Endothelial cell of umbilical vein (primary cell): ENCODE results near the gene GIGYF2. TPM values are rescaled to one million over a fixed set of nuclear protein-coding genes. Genes with fewer than 3 reads are reported as not detected.

Experiments used
- BruUV-seq: library from RNA; stranded (reverse); fragments of 400-500 nt; replicated peaks from 2 replicates; lab custom pipeline; 2021; lab: Mats Ljungman, UMichigan
- CTCF ChIA-PET: fragments of 300-600, 350-600 bp; sonication (Branson Sonifier 250); formaldehyde crosslinking; loops from one replicate; lab custom pipeline; 2021; ENCODE audit warnings: antibody characterized with exemption, inconsistent platforms; lab: Charles Lee
- POLR2A ChIA-PET: fragments of 300-600, 350-600 bp; sonication (Branson Sonifier 250); formaldehyde crosslinking; loops from one replicate; lab custom pipeline; 2021; ENCODE audit warnings: antibody characterized with exemption, inconsistent platforms; lab: Charles Lee
- DNase-seq: peaks from one replicate; pipeline ENCODE4 v3.0.0-alpha.2; 2011; ENCODE audit warnings: low read depth, low spot score
- FAIRE-seq: peaks from 2 replicates; lab custom pipeline; 2011; peaks lifted over from hg19 to GRCh38; lab: Jason Lieb, UNC
- H2AFZ ChIP-seq: 2 replicates; pipeline ENCODE4 v1.6.0; 2012; ENCODE audit warnings: low read depth, low read length, control low read depth, inconsistent platforms
- H3K27ac ChIP-seq: 2 replicates; pipeline ENCODE4 v1.5.1; 2011; ENCODE audit warnings: low read depth, mild to moderate bottlenecking, control low read depth, low read length, moderate library complexity; ENCODE audit not compliant: insufficient read depth
- H3K27me3 ChIP-seq, 2 experiments: 2 replicates each; pipeline versions ENCODE4 v1.6.0 to v1.6.1; 2011; ENCODE audit warnings: low read length in 2 of 2, mixed read lengths in 1 of 2; ENCODE audit not compliant: control insufficient read depth in 2 of 2, insufficient read depth in 2 of 2
- H3K36me3 ChIP-seq, 2 experiments: 2 replicates in 1 of 2; 3 replicates in 1 of 2; pipeline ENCODE4 v1.5.1; 2011; ENCODE audit warnings: low read length in 2 of 2, mild to moderate bottlenecking in 1 of 2, moderate library complexity in 1 of 2; ENCODE audit not compliant: control insufficient read depth in 2 of 2, insufficient read depth in 2 of 2; ENCODE audit errors: extremely low read depth in 1 of 2
- H3K4me1 ChIP-seq: 3 replicates; pipeline ENCODE4 v1.5.1; 2011; ENCODE audit warnings: mild to moderate bottlenecking, low read length; ENCODE audit not compliant: control insufficient read depth, insufficient read depth; ENCODE audit errors: extremely low read depth
- H3K4me2 ChIP-seq: 2 replicates; pipeline ENCODE4 v1.6.1; 2011; ENCODE audit warnings: low read length, control low read depth, mixed read lengths; ENCODE audit not compliant: insufficient read depth
- H3K4me3 ChIP-seq, 3 experiments: fragments of 200-600 bp in 1 of 3; sonication (generic), shearing (Covaris generic) in 1 of 3; replicated peaks in 1 of 3; 2 replicates each; pipeline ENCODE4 v1.5.1; 2011 to 2016; ENCODE audit warnings: control low read depth in 3 of 3, low read length in 3 of 3, mild to moderate bottlenecking in 2 of 3, inconsistent platforms in 1 of 3, low read depth in 1 of 3, moderate library complexity in 1 of 3; ENCODE audit not compliant: insufficient read depth in 1 of 3
- H3K79me2 ChIP-seq: 2 replicates; pipeline ENCODE4 v1.6.0; 2012; ENCODE audit warnings: low read length, inconsistent platforms; ENCODE audit not compliant: control insufficient read depth, insufficient read depth
- H3K9ac ChIP-seq: replicated peaks from 2 replicates; pipeline ENCODE3; 2011; ENCODE audit warnings: low read length, control low read depth; ENCODE audit not compliant: insufficient read depth; ENCODE audit errors: extremely low read depth
- H3K9me1 ChIP-seq: replicated peaks from 3 replicates; pipeline ENCODE4 v1.6.0; 2011; ENCODE audit warnings: mild to moderate bottlenecking, low read length; ENCODE audit not compliant: control insufficient read depth, insufficient read depth; ENCODE audit errors: extremely low read depth
- H3K9me3 ChIP-seq: replicated peaks from 2 replicates; pipeline ENCODE4 v1.5.1; 2012; ENCODE audit warnings: low read length, inconsistent platforms; ENCODE audit not compliant: control insufficient read depth, insufficient read depth
- H4K20me1 ChIP-seq: replicated peaks from 2 replicates; pipeline ENCODE3; 2011; ENCODE audit warnings: mild to moderate bottlenecking, low read length; ENCODE audit not compliant: control insufficient read depth, insufficient read depth; ENCODE audit errors: extremely low read depth
- CTCF ChIP-seq, 2 donors: IDR thresholded peaks; 1 replicate in 1 of 2; 2 replicates in 1 of 2; pipeline ENCODE4 v1.5.1; 2011; ENCODE audit warnings: low read length in 2 of 2, mild to moderate bottlenecking in 2 of 2, moderate library complexity in 2 of 2, control low read depth in 1 of 2, inconsistent platforms in 1 of 2, low read depth in 1 of 2; ENCODE audit not compliant: insufficient read depth in 1 of 2; ENCODE audit errors: extremely low read depth in 1 of 2
- EZH2 ChIP-seq: IDR thresholded peaks from 2 replicates; pipeline ENCODE4 v1.6.1; 2012; ENCODE audit warnings: borderline replicate concordance, low read depth, mild to moderate bottlenecking, moderate library complexity, low read length, inconsistent platforms; ENCODE audit not compliant: severe bottlenecking
- FOS ChIP-seq: IDR thresholded peaks from 2 replicates; pipeline ENCODE4 v1.6.1; 2011; ENCODE audit warnings: mild to moderate bottlenecking, low read length, moderate library complexity, borderline replicate concordance; ENCODE audit not compliant: insufficient read depth
- GATA2 ChIP-seq: IDR thresholded peaks from 2 replicates; pipeline ENCODE4 v1.7.0; 2011; ENCODE audit warnings: low read depth, mild to moderate bottlenecking, moderate library complexity, mixed read lengths, low read length; ENCODE audit not compliant: insufficient read length, insufficient read depth
- JUN ChIP-seq: IDR thresholded peaks from 2 replicates; pipeline ENCODE4 v1.6.1; 2011; ENCODE audit warnings: borderline replicate concordance, low read depth; ENCODE audit not compliant: insufficient read length, insufficient read depth
- MAX ChIP-seq: IDR thresholded peaks from 2 replicates; pipeline ENCODE4 v1.6.1; 2011; ENCODE audit not compliant: insufficient read depth, insufficient read length
- MYC ChIP-seq: IDR thresholded peaks from one replicate; pipeline ENCODE4 v1.6.1; 2011; ENCODE audit warnings: mild to moderate bottlenecking, low read depth, low read length
- POLR2A ChIP-seq: IDR thresholded peaks from 2 replicates; pipeline ENCODE4 v1.6.1; 2012; ENCODE audit warnings: low read depth, mild to moderate bottlenecking, control low read depth, low read length
- POLR2AphosphoS5 ChIP-seq: IDR thresholded peaks from 2 replicates; pipeline ENCODE4 v1.6.1; 2012; ENCODE audit warnings: low read depth, mild to moderate bottlenecking, control low read depth, low read length, moderate library complexity; ENCODE audit not compliant: insufficient read depth
- dilution Hi-C: fragments of 300-500 bp; cut with MboI; formaldehyde crosslinking; loops from one replicate; pipeline ENCODE4 v1.15.0; 2019; ENCODE audit warnings: low sequenced_read_pairs; ENCODE audit not compliant: extremely low pct_ligation_motif_present
- intact Hi-C: fragments of 100-400 bp; cut with micrococcal nuclease; formaldehyde crosslinking; loops from one replicate; pipeline ENCODE4 v1.10.0; 2022
- polyA plus RNA-seq, 4 experiments: library from polyadenylated mRNA; depleted of rRNA in 3 of 4; stranded (reverse) in 3 of 4; unstranded in 1 of 4; fragments of >200 nt; gene quantifications; 2 replicates each; pipeline versions ENCODE4 v1.2.1 to v1.2.3, GENCODE V29; 2011 to 2012; ENCODE audit warnings: missing spikeins in 1 of 4
- total RNA-seq: library from RNA; stranded (reverse); gene quantifications from 2 replicates; pipeline ENCODE4 v1.2.3, GENCODE V29; 2021

GIGYF2 gene
- total and polyA plus RNA-seq, 2 donors (not counting 3 experiments of a cell fraction or from before 2014, with no cell fraction given): 22.9 to 56.4 TPM

GRCh38 chr2:232741972-232742371, 44.8 kb downstream of the GIGYF2 start:
- no TSS peak for BruUV-seq
- H3K4me3 ChIP-seq: no peak overlapping the region
- H2AFZ ChIP-seq: no peak overlapping the region
- intact Hi-C loops (no loop called here), dilution Hi-C loops (no loop called here)
- peaks cover 0 to 3% of the 10 kb centered on the region in 2 experiments for H3K36me3 ChIP-seq
- H3K27me3 ChIP-seq: no peaks in the 10 kb centered on the region
- H4K20me1 ChIP-seq: no peaks in the 10 kb centered on the region
- FAIRE-seq (no peak), DNase-seq (no peak)
- H3K9ac ChIP-seq: no peak overlapping the region
- H3K9me1 ChIP-seq: no peaks in the 10 kb centered on the region
- TF ChIP-seq EZH2: no peak
- peaks cover 2% of the 10 kb centered on the region for H3K79me2 ChIP-seq
- CTCF ChIA-PET: interaction anchor here (2.0 kb wide), 1 partner anchor 111 kb away, joined by 5 read pairs; no protein-coding TSS in a partner anchor
- H3K4me1 ChIP-seq: no peaks in the 10 kb centered on the region
- no peak overlapping the region for H3K4me2 ChIP-seq
- no peak overlapping the region for H3K27ac ChIP-seq
- POLR2A ChIA-PET: no interaction called here
- H3K9me3 ChIP-seq: no peaks in the 10 kb centered on the region

- no peak overlapping the region for H3K4me2 ChIP-seq
- no peak overlapping the region for H3K27ac ChIP-seq
- H4K20me1 ChIP-seq: no peaks in the 10 kb centered on the region
- no peaks in the 10 kb centered on the region for H3K27me3 ChIP-seq
- H3K36me3 ChIP-seq: peaks cover 3 to 14% of the 10 kb centered on the region in 2 experiments
- no TSS peak for BruUV-seq
- ChIA-PET CTCF (no interaction called here), POLR2A (interaction anchor here (0.7 kb wide), 1 partner anchor 184 kb away, joined by 4 read pairs; no protein-coding TSS in a partner anchor)
- H3K9ac ChIP-seq: no peak overlapping the region
- H3K4me3 ChIP-seq: no peak overlapping the region
- no peak overlapping the region for H2AFZ ChIP-seq
- FAIRE-seq (no peak), DNase-seq (no peak)
- no peak for TF ChIP-seq MYC
- TF ChIP-seq FOS: no peak
- TF ChIP-seq EZH2: no peak
- TF ChIP-seq JUN: no peak
- TF ChIP-seq MAX: no peak
- TF ChIP-seq CTCF (IDR thresholded peaks at IDR 0.05; ENCODE audit: extremely low read depth in 1 of 2, insufficient read depth in 1 of 2, low read depth in 1 of 2, low read length in 2 of 2): no peak
- no peak for TF ChIP-seq GATA2
- TF ChIP-seq POLR2AphosphoS5: no peak
- TF ChIP-seq POLR2A: no peak
- dilution Hi-C loops: no loop called here
- H3K4me1 ChIP-seq: no peaks in the 10 kb centered on the region
- H3K9me1 ChIP-seq: no peaks in the 10 kb centered on the region
- intact Hi-C loops: no loop called here
- no peaks in the 10 kb centered on the region for H3K9me3 ChIP-seq
- H3K79me2 ChIP-seq: peaks cover 2% of the 10 kb centered on the region
Measured at GRCh38 chr2:232744963-232745362, 47.8 kb downstream of the GIGYF2 start.
